ENCODE measurements around the gene PDE10A.

Gene PDE10A

GRCh38 chr6:165317723-165318122 is 345.3 kb downstream of the PDE10A start:
- Mint-ChIP-seq H3K36me3 (no peaks in the 10 kb centered on the region), H3K9me3 (peaks cover 21% of the 10 kb centered on the region), H3K27me3 (no peaks in the 10 kb centered on the region), H3K4me3 (no peak overlapping the region), H3K27ac (no peak overlapping the region), H3K4me1 (no peaks in the 10 kb centered on the region)
- CTCF ChIA-PET = no interaction called here
- no peak for DNase-seq

DNA sequence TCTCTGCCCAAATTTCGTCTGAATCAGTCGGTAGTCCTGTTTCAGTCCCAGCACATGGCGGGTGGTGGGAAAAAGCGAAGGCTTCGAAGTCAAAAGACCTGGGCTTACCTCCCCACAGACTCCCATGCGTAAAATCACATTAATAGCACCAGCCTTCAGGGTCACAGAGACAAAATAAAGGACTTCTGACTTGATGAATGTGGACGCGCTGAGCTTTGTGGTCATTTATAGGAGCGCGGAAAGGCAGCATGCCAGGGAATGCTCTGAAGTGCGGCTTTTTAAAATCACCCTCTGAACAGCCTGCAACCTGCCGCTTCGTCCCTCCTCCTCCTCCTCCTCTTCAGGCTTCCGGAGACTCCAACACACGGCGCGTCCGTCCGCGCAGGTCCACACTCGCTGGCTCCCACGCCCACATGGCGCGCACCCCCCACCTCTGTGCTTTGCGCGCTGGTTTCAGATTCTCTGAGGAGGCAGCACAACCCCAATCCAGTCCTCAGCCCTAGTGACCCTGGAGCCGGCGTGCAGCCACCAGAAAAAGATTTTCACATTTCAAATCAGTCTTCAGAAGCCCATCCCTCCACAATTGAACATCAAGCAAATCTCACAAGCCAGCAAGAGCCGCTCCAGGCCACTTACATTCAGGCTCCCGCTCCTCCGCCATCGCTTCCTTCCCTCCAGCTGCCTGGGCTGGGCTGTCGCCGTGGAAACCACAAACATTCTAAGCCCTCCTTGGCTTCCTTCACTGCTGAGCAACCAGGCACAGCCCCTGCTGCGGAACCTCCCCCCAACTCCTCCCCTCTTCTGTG is 353.9 kb downstream of the PDE10A start, which contains the start of gene C6orf118:
Gene C6orf118 (minus strand): TSS at position 680 of the 806 bp plus-strand sequence. CDS start 19 bp downstream, at position 661.
- DNase-seq = no peak
- Mint-ChIP-seq H3K4me3 (no peak within 1 kb of the TSS), H3K4me1 (no peaks in the 10 kb centered on the region), H3K9me3 (peaks cover 4% of the 10 kb centered on the region), H3K36me3 (no peaks in the 10 kb centered on the region), H3K27ac (no peak within 1 kb of the TSS), H3K27me3 (peaks cover 4% of the 10 kb centered on the region)
- CTCF ChIA-PET = no interaction called here

DNA sequence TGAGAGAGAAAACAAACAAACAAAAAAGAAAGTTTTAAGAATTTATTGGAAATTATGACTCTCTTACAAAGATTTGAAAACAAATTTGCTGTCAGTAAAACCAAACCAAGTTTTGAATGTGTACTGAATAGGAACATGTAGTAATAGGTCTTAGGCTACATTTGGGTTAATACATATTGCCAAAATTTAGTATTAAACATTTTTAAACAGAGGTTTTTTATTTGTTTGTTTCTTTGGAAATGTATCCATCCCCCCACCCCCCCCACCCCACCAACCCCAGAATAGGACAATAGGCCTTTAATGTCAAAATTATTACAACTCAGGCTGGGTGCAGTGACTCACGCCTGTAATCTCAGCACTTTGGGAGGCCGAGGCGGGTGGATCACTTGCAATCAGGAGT is 356.1 kb downstream of the PDE10A start:
- DNase-seq = no peak
- H3K4me3 Mint-ChIP-seq = no peak overlapping the region
- H3K9me3 Mint-ChIP-seq = peaks cover 5% of the 10 kb centered on the region

GRCh38 chr6:165301372-165302246 is 361.4 kb downstream of the PDE10A start:
- CTCF ChIA-PET = no interaction called here
- Mint-ChIP-seq H3K36me3 (no peaks in the 10 kb centered on the region), H3K4me3 (no peak overlapping the region), H3K27me3 (no peaks in the 10 kb centered on the region), H3K4me1 (no peaks in the 10 kb centered on the region), H3K27ac (no peak overlapping the region), H3K9me3 (peaks cover 22% of the 10 kb centered on the region)
- no peak for DNase-seq

More for the DNA sequence above, 356.1 kb downstream of the PDE10A start:
- Mint-ChIP-seq H3K27me3 (peaks cover 4% of the 10 kb centered on the region), H3K36me3 (no peaks in the 10 kb centered on the region), H3K4me1 (no peaks in the 10 kb centered on the region), H3K27ac (no peak overlapping the region)
- CTCF ChIA-PET = no interaction called here

- H3K4me1 Mint-ChIP-seq = no peaks in the 10 kb centered on the region
- CTCF ChIA-PET = interaction anchor here (0.6 kb wide), 1 partner anchor 12 kb away, joined by 3 read pairs; no protein-coding TSS in a partner anchor
- no peak for DNase-seq
- H3K27me3 Mint-ChIP-seq = no peaks in the 10 kb centered on the region
- H3K27ac Mint-ChIP-seq = no peak overlapping the region
- no peak overlapping the region for H3K4me3 Mint-ChIP-seq
- no peaks in the 10 kb centered on the region for H3K36me3 Mint-ChIP-seq
- peaks cover 26% of the 10 kb centered on the region for H3K9me3 Mint-ChIP-seq
These were observed 362.6 kb downstream of the PDE10A start for GRCh38 chr6:165300422-165300936.

DNA sequence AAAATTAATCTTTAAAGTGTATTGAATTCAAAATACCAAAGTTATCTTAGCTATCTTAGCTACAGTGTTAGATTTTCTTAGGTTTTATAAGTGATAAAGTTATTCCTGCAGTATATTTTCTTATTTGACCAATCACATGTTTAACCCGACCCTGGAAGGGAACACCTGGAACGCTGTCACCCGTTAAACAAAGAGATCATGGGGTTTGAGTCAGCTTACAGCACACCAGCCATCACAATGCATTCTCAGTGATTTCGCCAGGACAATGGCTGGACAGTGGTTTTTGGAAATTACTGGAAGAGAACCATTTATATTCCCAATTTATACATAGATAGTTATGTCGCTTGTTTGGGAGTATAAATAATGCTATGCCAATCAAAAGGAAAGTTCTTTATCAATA is 364.2 kb downstream of the PDE10A start:
- Mint-ChIP-seq H3K9me3 (peaks cover 26% of the 10 kb centered on the region), H3K36me3 (no peaks in the 10 kb centered on the region), H3K4me1 (no peaks in the 10 kb centered on the region), H3K4me3 (no peak overlapping the region), H3K27me3 (no peaks in the 10 kb centered on the region), H3K27ac (no peak overlapping the region)
- no peak for DNase-seq
- CTCF ChIA-PET = no interaction called here

- H3K4me3 Mint-ChIP-seq = no peak overlapping the region
- no peaks in the 10 kb centered on the region for H3K27me3 Mint-ChIP-seq
- no peaks in the 10 kb centered on the region for H3K36me3 Mint-ChIP-seq
- no peaks in the 10 kb centered on the region for H3K4me1 Mint-ChIP-seq
- peaks cover 26% of the 10 kb centered on the region for H3K9me3 Mint-ChIP-seq
- DNase-seq = no peak
- no peak overlapping the region for H3K27ac Mint-ChIP-seq
- CTCF ChIA-PET = no interaction called here
These were observed 364.6 kb downstream of the PDE10A start for GRCh38 chr6:165298402-165298801.

DNA sequence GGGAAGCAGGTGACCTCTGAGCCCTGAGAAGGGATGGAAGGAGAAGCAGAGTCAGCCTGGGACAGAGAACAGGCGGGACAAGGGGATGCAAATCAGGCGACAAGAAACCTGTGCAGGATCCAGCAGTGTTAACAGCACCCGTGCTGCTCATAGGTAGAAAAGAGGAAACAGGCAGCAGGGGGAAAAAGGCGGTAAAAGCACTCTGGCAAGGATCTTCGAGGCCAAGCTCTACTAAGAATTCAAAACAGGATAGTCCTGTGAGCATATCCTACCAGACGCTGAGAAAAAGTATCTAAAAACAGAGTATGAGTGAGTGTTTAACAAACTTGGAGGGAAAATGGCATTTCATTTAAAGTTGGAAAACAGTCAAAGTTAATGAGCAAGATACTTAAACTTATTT is 370.4 kb downstream of the PDE10A start:
- no peaks in the 10 kb centered on the region for H3K27me3 Mint-ChIP-seq
- H3K4me1 Mint-ChIP-seq = no peaks in the 10 kb centered on the region
- H3K9me3 Mint-ChIP-seq = peaks cover 32% of the 10 kb centered on the region
- DNase-seq = no peak
- H3K36me3 Mint-ChIP-seq = no peaks in the 10 kb centered on the region
- no peak overlapping the region for H3K27ac Mint-ChIP-seq
- CTCF ChIA-PET = no interaction called here
- no peak overlapping the region for H3K4me3 Mint-ChIP-seq

All from activated naive CD4-positive, alpha-beta T cell treated with anti-CD3 and anti-CD28 coated beads, Interleukin-2, amount 10 ng/mL, durations not matched to agents 7 days and 5 days (primary cell).